ENCODE data around the gene FMNL1. TPM values are rescaled to one million over a fixed set of nuclear protein-coding genes. Genes with fewer than 3 reads are reported as not detected.

The FMNL1 gene
- total RNA-seq, 2 donors from 2014 or later = 5.4 to 12.2 TPM

GRCh38 chr17:45232514-45233422 is 11.1 kb downstream of the FMNL1 start:
- no peak for DNase-seq
- intact Hi-C loops (cut with DNase I, micrococcal nuclease) = no loop called here
- no peak for ATAC-seq

GRCh38 chr17:45233423-45233924 is 11.8 kb downstream of the FMNL1 start:
- intact Hi-C loops (cut with DNase I, micrococcal nuclease) = no loop called here
- ATAC-seq = no peak
- DNase-seq = no peak

DNA sequence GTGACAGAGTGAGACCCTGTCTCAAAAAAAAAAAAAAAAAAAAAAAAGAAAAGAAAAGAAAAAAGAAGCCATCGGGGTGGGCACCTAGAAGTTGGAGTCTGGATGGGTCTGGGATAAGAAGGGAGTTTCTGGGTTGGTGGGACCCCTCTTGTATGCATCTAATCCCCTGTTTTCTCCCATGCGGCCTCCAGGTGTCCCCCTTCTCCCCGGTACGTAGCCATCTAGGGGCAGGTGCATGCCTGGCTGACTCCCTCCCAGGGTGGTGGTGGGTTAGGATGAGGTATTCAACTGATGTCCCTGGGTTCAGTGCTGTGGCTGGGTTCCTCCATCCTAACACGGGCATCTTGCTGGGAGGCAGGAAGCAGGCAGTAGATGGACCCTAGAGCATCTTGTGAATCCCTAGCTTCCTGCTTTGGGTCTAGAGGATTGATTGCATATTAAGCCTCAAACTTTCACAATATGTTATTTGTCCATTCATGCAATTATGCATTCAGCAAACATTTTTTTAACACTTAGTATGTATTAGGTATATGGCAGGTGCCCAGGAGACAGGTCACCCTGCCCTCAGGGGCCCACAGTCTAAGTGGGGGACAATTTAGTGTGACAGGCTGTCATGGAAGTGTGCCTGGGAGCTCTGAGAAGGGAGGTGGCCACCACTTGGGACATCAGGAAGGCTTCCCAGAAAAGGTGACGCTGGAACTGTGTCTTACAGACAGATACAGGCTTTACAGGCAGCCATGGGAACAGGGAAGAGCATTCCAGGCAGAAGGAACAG is 13.1 kb downstream of the FMNL1 start:
- ATAC-seq = peak; percentile 27

GRCh38 chr17:45235416-45236281 is 14.0 kb downstream of the FMNL1 start:
- DNase-seq (peak in 1 of 2 donors; percentile 91), ATAC-seq (peak; percentile 67)
- intact Hi-C loops (cut with DNase I, micrococcal nuclease) = no loop called here

More for the DNA sequence above, 13.1 kb downstream of the FMNL1 start:
- DNase-seq = no peak
- intact Hi-C loops (cut with DNase I, micrococcal nuclease) = no loop called here

- intact Hi-C loops (cut with DNase I, micrococcal nuclease) = no loop called here
- no peak for DNase-seq
- no peak for ATAC-seq
Measured at GRCh38 chr17:45236282-45236606, 14.6 kb downstream of the FMNL1 start.

- intact Hi-C loops (cut with DNase I, micrococcal nuclease) = no loop called here
- ATAC-seq (no peak), DNase-seq (no peak)
Measured at GRCh38 chr17:45237686-45238085, 16.0 kb downstream of the FMNL1 start.

- DNase-seq (no peak), ATAC-seq (no peak)
- intact Hi-C loops (cut with DNase I, micrococcal nuclease) = no loop called here
Measured at GRCh38 chr17:45238155-45238774, 16.6 kb downstream of the FMNL1 start.

DNA sequence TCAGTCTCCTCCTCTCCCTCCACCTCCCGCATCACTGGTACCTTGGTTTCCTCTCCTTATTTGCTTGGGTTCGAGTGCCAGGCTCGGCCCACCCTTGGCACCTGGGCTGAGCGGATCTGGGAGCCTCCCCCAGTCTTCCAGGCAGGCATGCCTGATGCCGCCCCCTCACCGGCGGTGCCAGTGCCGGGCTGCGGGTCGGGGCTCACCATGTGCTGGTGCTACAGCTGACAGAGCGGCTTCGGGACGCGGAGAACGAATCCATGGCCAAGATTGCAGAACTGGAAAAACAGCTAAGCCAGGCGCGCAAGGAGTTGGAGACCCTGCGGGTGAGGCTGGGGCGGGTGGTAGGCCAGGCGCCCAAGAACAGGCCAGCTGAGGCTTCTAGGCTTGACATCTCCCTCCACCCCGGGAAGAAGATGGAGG is 19.2 kb downstream of the FMNL1 start:
- intact Hi-C loops (cut with DNase I, micrococcal nuclease) = no loop called here
- DNase-seq (no peak), ATAC-seq (no peak)

DNA sequence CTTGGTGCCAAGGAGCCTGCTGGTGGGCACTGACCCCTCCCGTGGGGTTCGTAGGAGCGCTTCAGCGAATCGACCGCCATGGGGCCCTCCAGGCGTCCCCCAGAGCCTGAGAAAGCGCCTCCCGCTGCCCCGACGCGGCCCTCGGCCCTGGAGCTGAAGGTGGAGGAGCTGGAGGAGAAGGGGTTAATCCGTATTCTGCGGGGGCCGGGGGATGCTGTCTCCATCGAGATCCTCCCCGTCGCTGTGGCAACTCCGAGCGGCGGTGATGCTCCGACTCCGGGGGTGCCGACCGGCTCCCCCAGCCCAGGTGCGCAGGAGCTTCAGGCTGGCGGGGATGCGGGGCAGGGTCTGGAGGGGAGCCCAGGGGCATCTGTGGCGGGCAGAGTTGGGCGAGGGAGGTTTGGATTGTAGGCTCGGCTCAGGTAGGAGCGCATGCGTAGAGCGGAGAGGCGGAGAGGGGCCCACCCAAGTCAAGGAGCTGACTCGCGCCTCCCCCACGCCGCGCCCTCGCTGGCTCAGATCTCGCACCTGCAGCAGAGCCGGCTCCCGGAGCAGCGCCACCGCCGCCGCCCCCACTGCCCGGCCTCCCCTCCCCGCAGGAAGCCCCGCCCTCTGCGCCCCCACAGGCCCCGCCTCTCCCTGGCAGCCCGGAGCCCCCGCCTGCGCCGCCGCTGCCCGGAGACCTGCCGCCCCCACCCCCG is 19.8 kb downstream of the FMNL1 start:
- DNase-seq (peak in 1 of 2 donors; percentile 66), ATAC-seq (peak; percentile 45)
- intact Hi-C loops (cut with DNase I, micrococcal nuclease) = no loop called here

GRCh38 chr17:45242029-45242414 is 20.3 kb downstream of the FMNL1 start:
- ATAC-seq (no peak), DNase-seq (no peak)
- intact Hi-C loops (cut with DNase I, micrococcal nuclease) = no loop called here

GRCh38 chr17:45243750-45244149 is 22.1 kb downstream of the FMNL1 start:
- intact Hi-C loops (cut with DNase I, micrococcal nuclease) = no loop called here
- DNase-seq = peak; percentile 83 to 85

DNA sequence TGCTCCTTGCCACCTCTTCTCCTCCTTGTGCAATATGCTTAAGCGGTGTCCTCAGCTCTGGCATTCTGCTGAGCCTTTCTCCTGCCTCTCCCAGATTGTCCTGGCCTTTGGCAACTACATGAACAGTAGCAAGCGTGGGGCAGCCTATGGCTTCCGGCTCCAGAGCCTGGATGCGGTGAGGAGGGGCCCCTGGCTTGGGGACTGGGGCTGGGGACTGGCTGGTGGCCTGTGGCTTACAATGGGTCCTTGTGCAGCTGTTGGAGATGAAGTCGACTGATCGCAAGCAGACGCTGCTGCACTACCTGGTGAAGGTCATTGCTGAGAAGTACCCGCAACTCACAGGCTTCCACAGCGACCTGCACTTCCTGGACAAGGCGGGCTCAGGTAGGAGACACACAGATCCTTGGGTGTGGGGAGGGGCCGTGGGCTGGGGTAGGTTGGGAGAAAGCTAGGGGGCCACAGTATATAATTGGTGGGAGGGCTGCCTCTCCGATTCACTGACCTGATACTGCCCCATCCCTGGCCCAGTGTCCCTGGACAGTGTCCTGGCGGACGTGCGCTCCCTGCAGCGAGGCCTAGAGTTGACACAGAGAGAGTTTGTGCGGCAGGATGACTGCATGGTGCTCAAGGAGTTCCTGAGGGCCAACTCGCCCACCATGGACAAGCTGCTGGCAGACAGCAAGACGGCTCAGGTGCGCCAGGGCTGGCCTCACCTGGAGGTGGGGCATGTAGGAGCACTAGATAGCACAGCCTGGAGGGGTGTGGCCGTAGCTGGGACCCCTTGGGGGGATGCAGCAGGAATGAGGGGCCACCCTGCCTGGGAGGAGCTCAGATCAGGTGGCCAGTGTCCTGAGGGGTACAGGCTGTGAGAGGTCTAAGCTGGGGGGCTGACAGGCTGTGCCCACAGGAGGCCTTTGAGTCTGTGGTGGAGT is 23.3 kb downstream of the FMNL1 start:
- no peak for DNase-seq
- intact Hi-C loops (cut with DNase I, micrococcal nuclease) = no loop called here
- no peak for ATAC-seq

More at GRCh38 chr17:45243750-45244149, 22.1 kb downstream of the FMNL1 start:
- peak; percentile 54 for ATAC-seq

GRCh38 chr17:45246338-45246737 is 24.7 kb downstream of the FMNL1 start:
- ATAC-seq = no peak
- intact Hi-C loops (cut with DNase I, micrococcal nuclease) = no loop called here

GRCh38 chr17:45246861-45247428 is 25.3 kb downstream of the FMNL1 start:
- ATAC-seq (no peak), DNase-seq (peak in 1 of 2 donors; percentile 54)
- intact Hi-C loops (cut with DNase I, micrococcal nuclease) = no loop called here

More at GRCh38 chr17:45246338-45246737, 24.7 kb downstream of the FMNL1 start:
- DNase-seq = no peak

- ATAC-seq (peak; percentile 86), DNase-seq (peak; percentile 98 to 99)
- intact Hi-C loops (cut with DNase I, micrococcal nuclease) = no loop called here
Measured at GRCh38 chr17:45247429-45248131, 25.9 kb downstream of the FMNL1 start.
